Measurements from ENCODE around the gene IL33.

IL33 gene

DNA sequence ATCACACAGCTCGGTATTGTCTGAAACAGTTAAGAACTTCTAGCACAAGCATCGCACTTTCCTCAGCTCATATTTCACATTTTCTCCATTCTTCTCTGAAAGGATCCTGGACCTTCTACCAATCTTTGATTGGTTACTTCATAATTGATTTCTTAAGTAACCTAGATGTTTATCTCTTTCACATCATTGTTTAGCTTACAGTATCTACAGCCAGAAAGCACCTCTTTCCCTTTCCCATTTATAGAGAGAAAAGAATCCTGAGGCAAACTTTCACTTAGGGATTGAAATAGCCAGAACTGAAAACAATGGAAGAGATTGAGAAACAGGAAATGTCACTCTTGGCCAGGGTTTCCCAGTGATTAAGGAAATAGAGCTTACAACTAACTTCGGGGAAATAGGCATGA is 2.5 kb downstream of the IL33 start:
- no peak for DNase-seq

DNA sequence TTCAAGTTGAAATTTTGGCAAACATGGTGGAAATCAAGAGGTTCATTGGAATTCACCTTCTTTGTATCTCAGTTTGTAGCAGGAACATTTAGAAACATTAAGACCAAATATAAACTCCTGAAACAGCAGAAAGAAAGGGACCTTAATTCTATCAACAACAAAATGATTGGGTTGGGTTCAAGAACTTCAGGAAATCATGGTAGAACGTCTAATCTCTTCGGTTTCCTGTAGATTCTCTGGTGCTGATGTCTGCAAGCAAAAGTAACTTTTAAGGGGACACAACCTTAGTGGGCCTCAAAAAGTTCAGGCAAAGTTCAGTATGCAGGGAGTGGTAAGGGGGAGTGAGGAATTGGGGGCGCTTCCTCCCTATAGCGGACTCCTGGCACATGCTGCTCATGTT is 3.4 kb downstream of the IL33 start:
- DNase-seq: no peak

DNA sequence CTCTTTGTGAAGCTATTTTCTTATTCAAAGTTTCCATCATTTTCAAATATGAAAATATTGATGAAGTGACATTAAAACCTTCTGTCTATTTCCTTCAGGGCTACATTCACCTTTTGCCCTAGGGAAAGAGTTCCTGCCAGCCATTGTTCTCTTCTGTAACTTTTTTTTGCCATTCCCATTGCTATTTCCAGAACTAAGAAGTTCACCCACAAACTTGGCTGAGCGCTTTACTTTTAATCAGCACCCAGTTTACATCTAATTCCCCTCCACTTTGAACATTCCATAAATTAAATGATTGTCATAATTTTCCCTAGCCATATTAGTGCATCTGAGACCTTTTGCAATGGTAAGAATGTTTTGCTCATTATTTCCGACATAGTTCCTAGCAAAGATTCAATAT is 4.4 kb downstream of the IL33 start:
- no peak for DNase-seq

DNA sequence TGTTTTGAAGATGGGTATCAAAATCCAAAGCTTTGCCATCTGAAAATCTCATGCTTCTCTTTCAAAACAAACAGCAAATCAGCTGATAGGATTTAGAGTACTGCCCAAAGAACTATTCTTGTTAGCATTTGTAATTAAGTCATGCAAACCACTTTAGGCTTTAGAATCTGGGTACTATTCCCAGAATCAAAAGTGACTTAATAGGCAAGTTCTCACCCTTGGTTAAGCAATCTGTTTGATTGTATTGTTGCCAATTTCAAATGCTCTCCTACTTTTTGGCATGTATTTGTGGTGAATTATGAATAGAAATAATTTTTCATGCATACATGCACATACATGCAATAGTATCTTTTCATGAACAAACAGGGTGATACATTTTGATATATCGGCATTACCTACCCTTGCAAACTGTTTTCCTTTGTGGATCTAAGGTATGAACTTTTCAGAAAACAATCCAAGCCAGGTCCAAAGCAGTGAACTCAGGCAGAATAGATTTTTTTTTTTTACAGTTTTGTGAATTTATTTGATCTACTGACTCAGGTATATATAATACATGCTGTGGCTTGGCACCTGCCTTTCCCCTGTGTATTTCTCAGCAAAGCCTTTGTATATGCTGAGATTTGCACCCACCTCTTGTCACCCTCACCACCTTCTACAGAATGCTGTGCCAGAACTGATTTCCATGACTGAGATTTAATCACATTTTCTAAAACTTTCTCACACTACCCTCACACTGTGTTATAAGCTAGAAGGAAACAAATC is 9.0 kb downstream of the IL33 start:
- DNase-seq: no peak

DNA sequence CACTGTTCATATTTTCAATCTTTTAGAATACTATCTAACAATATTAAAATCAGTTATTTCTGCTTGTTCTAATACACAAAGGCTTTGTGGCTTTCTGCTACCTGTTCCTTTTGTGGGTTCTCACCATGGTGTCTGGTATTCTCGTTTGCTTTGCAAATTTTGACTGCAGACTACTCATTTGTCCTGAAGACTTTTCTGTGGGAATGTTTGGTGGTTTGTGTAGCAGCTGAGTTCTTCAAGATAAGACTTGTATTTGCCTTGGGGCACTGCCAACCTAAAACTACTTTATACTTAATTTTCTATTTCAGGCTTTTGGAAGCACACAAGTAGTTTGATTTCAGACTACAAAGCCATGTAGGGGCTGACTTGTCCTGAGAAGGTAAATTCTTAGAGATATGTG is 11.1 kb downstream of the IL33 start:
- no peak for DNase-seq

DNA sequence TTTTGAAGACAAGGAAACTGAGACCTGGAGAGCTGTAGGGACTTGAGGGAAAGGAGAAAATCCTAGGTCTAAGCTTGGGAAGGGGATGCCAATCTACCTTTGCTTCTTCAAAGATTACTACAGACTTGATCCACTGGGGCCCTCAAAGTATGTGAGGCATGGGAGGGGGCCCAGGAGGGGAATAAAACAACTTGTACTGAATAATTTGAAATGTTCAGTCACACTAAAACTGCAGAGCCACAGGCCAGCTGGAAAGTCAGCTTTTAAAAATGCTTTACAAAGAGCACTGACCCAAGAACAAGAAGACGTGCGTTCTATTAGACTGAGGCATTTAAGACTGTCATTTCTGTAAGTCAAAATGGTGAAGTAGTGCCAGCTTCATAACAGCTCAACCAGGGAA is 13.6 kb downstream of the IL33 start:
- no peak for DNase-seq

DNA sequence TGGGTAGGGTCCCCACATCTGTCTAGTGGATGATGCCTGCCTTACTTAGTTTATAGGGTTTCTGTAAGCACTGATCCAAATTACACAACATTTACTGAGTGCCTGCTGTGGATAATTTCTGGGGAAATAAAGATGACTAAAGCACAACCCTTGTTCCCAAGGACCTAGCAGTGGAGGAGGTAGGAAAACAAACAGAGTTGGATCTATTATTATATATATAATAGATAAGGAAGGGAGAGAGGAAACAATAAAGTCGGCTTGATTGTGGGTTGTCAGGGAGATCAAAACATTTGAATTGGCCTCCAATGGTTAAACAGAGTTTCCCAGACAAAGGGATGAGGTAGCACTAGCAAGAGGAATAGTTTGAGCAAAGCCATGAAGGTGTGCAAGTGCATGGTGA is 14.0 kb downstream of the IL33 start:
- DNase-seq: no peak

DNA sequence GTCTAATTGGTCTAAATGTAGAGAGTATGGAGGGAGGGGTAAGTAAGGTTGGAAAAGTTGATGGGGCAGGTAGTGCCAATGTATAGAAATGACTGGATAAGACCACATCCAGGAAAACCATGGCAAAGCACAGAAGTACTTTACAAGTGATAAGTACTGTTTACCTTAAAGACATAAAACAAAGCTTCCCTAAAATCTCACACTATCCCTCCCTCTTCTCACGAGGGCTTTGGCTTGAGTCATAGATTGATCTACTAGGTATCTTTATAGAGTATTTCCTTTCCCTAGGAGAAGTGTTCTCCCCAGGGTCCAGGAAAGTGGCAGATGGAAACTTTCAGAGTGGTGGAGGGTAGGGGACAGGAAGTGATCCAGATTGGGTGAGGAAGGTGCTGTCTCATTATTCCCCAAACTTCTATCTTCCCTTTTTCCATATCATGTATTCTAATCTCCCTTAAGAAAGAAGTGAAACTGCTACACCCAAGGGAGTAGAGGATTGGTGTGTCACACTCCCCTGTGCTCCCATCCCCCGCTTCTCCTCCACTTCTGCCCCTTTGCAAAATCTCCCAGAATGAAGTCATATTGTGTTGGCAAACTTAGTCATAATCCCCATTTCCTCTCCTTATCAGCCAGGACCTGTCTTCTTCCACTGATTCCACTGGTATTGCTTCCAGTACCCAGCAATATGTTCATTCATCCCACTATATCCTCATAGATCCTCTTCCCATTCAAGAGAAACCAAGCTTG is 14.6 kb downstream of the IL33 start:
- DNase-seq: no peak

DNA sequence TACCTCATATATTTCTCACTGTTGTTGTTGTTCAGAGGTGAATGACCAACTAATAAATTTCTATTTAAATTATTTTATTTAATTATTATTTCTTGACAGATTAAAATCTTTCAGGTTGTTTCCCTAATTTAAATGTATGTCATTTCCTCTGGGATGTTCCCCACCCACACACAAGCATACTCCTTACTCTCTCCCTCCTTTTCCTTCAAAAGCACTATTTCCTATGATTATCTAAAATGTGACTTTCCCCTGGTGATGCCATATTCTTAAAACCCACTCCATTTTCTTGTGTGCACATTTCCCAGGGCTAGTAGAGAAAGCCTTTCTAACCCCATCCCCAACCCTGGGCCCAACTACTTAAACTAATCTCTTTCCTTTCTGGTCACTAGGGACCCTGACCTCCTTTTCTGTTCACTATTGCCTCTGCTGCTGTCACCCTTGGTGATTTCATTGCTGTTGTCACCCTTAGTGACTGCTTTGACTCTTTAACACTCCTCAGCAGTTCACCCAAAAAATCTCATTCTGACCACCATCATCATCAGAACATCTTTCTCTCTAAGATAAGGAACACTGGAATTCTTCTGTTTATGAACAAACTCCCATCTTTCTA is 16.8 kb downstream of the IL33 start:
- DNase-seq: no peak

DNA sequence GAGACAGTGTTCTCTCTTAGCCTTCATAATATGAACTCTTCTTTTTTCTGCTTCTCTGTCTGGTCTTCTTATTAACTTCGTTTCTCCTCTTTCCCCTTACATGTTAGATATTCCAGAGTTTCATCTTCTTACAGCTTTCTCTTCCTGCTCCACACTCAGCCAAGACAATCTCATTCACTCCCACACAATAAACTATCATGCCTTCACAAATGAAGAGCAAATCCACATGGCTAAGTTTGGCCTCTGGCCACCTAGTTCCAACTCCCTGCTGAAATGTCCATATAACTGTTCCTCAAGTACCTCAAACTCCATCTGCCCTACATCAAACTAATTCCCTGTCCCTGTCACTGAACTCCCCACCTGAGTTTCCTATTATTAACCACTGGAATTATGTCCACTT is 18.4 kb downstream of the IL33 start:
- no peak for DNase-seq

DNA sequence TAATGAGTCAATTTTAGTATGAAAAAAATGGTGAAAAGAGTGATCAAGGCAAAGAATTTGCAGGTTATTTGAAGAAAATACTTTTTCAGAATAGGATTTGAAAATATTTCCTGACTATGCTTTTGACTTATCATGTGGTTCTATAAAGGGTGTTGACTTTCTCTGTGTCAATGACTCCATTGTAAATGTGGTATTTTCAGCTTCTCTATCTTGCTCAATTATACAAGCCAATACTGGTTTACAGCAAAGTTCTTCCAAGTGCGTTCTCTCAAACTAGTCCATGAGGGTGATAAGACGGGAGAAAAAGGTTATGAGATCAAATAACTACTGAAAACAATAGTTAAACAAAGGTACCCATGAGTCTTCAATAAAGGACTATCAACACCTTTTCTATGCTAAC is 21.7 kb downstream of the IL33 start:
- no peak for DNase-seq

DNA sequence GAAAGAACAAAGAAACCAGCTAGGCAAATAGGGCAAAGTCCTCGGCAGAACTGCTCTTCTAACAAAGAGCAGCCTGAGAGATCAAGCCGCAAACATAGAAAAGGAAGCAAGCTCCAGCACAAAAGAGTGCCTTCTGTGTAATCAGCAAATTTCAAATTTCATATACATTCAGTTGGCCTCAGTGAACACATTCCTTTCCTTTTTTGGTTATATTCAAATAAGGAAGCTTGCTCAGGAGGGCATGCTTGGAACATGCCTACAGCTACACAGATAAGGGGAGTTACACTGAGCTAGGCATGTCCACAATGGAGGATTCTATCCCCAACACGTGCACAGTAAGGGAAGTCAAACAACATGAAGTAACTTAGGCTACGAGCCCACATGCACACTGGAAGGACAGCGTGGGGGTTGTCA is 23.4 kb downstream of the IL33 start:
- no peak for DNase-seq

DNA sequence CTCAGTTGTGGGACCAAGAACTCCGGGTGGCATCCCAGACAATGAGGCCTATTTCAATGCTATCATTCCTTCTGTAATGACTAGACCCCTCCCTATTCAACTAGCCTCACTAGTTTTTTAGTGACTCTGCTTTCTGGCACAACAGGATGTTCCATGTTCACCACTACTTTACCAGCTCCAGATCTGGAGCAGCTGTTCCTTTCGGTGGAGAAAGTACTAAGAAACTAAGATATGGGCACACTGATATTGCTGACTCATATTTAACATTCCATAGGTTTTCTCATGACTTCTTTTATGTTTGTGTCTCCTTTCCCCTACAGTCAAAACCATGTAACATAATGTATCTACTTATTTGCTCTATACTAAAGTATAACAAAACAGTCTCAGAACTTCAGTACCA is 24.1 kb downstream of the IL33 start:
- no peak for DNase-seq

DNA sequence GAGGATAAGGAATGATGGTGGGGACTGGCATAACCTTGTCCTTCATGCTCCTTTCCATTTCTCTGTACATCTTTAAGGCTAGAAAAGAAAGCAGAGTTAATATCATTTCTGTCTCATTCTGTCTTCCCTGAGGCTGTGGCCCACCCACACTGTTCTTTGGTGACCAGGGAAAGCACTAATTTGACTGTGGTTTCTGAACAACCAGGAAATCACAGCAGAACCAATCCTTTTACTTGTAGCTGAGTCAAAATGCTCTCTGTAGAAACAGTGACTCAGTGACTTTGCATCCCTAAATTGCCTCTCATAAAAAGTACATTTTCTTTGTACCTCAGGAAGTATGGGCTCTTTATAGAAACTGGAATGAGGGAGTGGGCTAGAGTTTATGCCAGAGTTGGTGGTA is 28.1 kb downstream of the IL33 start:
- DNase-seq: peak; percentile 16

DNA sequence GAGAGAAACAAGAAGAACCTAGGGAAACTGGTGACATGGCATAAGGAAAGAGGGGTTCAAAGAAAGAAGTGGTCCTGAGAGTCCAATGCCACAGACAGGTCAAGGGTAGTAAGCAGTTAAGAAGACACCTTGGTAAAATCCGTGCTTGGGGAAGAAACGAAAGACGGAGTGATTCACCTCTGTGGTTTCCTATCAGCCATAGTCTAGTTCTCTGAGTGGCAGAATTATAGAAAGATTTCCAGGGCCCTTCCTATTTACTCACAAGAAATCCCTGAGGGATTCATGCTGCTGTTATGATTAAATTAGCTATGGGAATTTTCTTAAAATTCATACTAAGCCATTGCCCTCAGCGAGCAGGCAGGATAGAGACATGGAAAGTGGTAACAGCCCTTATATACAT is 31.7 kb downstream of the IL33 start:
- DNase-seq: no peak

DNA sequence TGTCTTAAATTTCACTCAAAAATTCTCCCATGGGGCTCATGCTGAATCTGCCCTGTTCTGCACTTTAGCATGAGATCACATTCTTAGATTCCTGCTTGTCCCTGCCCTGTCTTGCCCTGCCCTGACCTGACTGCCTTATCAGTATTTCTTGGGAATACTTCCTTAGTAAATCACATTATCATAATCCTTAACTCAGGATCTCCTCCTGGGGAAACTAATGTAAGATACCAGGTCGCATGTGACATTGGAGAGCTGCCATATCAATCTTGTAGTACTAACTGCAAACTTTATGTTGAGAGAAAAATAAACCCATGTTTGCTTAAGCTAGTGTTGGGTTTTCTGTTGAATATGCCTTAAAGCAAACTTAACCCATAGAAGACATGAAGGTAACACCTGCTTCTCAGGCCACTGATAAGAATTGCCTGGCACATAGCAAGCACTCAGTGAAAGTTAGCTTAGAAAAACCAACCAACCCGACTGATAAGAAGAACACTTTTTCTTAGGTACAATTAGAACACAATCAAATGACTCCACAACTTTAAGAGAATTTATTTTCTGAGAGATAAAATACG is 53.3 kb downstream of the IL33 start:
- DNase-seq: no peak

DNA sequence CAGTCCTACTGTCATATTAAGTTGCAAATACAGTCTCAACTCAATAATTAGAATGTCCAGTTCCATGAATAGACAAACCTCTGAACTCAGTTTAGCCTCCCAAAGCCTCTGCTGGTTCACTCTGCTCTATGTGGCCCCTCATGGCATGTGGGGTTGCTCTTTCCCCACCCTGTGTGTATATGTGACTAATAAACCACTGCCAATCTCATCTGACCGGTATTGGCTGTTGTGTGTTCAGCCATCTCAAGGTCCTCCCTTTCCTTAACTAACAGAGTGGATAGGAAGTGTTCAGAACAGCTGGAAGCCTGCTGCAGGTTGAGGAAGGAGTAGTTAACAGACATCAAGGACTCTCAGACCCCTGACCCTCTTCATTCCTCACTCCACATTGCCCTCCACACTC is 55.3 kb downstream of the IL33 start:
- DNase-seq: no peak

DNA sequence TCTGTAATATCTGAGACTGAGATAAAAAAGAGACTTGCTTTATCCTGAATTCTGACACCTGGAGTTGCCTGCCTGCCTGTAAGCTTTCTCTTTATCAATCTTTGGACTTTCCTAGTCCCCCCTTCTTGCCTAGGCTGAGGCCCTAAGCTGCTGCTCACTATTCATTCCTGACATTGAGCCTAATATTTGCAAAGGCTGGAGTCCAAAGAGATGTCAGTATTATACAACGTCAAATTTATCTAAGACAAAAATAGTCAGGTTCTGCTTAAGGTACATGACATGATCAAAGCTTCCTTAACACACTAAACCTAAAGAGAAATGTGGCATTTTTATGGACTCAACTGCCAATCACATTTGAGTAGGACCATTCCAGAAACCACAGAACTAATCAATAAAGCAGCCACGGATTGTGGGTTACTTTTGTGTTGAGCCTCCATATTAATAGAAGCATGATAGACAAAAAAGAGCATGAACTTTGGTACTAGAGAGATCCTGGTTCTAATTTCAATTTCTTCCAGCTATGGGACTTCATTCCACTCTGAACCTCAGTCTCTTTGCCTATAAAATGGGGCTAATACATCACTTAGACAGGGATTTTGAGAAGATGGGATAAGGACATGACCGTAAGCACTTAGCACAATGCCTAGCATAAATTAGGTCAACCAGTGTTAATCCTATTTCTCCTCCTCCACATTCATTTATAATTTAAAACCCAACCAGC is 56.1 kb downstream of the IL33 start:
- DNase-seq: no peak

DNA sequence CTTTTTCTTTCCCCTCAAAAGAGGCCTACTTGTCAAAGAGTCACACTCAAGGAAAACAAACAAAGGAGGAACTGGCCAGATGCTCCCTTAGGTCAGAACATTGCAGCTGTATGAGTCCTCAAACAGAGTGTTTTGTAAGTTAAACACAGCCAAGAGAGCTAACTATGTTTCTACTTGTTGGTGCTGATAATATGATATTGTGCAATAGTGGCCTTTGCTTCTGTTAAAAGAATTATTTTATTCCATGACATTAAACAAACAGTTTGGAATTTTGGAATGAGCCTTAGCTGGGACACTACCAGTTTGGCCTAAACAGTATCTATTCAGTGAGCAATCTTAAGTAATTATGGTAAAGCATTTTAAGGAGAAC is 56.6 kb downstream of the IL33 start:
- no peak for DNase-seq

DNA sequence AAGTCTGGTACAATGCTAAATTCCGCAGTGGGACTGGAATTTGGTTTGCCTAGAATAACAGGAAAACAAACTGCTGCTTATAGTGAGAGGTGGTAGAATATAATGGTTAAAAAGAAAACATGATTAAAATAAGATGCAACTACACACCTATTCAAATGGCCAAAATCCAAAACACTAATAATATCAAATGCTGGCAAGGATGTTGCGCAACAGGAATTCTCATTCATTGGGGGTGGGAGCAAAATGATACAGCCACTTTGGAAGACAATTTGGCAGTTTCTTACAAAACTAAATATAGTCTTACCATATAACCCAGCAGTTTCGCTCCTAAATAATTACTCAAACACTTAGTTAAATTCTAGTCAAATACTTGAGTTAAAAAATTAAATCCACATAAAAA is 61.8 kb downstream of the IL33 start:
- no peak for DNase-seq

DNA sequence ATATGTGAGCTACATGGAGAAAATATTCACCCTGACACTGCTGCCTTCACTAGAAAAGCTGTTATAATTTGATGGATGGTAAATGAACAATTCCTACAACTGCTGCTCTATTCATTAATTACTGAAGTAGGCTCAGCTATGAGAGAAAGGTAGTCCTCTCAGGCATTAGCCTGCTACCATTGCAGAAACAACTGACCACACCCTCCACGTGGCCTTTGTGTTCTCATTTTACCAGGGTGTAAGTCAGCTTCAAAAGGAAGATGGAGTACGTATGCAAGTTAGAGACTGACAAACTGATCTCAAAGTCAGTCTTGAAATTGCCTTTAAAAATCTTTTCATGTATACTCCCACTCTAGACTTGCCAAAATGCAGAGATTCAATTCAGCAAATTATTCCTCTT is 86.3 kb downstream of the IL33 start:
- no peak for DNase-seq

DNA sequence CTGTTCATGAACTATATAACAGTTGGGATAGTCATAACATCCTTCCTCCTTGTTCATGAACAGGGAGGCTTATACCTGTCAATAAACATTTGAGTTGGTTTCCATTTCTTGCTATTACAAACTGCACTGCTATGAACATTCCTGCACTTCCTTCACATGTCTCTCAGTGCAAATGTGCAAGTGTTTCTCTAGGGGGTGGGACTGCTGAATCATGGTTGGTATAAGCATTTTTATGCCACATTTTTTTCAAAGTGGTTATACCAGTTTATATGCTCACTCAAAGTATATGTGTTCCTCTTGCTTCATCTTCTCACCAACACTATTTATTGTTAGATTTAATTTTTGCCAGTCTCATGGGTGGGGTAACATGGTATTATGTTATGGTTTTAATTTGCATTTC is 86.8 kb downstream of the IL33 start:
- no peak for DNase-seq

DNA sequence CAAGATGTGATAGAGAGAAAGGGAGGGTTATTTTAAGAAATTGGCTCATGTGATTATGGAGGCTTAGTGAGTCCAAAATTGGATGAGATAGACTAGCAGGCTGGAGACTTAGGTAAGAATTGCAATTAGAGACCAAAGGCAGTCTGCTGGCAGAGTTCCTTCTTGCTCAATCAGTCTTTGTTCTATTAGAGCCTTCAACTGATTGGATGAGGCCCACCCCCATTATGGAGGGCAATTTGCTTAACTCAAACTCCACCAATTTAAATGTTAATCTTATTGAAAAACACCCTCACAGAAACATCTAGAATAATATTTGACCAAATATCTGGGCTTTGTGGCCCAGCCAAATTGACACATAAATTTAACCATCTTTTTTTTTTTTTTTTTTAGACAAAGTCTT is 88.6 kb downstream of the IL33 start:
- DNase-seq: no peak
